ENCODE data around the gene TIAM2. TPM values are rescaled to one million over a fixed set of nuclear protein-coding genes. Genes with fewer than 3 reads are reported as not detected.

Gene TIAM2
- total RNA-seq, 1 experiment from 2014 or later = 12.9 TPM

GRCh38 chr6:155245831-155246230, 250.7 kb downstream of the TIAM2 start:
- no peak for DNase-seq
- TF ChIP-seq, protein P1, sequence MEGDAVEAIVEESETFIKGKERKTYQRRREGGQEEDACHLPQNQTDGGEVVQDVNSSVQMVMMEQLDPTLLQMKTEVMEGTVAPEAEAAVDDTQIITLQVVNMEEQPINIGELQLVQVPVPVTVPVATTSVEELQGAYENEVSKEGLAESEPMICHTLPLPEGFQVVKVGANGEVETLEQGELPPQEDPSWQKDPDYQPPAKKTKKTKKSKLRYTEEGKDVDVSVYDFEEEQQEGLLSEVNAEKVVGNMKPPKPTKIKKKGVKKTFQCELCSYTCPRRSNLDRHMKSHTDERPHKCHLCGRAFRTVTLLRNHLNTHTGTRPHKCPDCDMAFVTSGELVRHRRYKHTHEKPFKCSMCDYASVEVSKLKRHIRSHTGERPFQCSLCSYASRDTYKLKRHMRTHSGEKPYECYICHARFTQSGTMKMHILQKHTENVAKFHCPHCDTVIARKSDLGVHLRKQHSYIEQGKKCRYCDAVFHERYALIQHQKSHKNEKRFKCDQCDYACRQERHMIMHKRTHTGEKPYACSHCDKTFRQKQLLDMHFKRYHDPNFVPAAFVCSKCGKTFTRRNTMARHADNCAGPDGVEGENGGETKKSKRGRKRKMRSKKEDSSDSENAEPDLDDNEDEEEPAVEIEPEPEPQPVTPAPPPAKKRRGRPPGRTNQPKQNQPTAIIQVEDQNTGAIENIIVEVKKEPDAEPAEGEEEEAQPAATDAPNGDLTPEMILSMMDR (IDR thresholded peaks at IDR 0.05; ENCODE audit: unreplicated experiment) = no peak
- H3K9me3 Mint-ChIP-seq (ENCODE audit: low read depth, unreplicated experiment) = no peaks in the 10 kb centered on the region
- H3K4me1 Mint-ChIP-seq (ENCODE audit: low read depth, unreplicated experiment) = no peaks in the 10 kb centered on the region
- H3K27ac Mint-ChIP-seq (ENCODE audit: unreplicated experiment) = no peak overlapping the region
- intact Hi-C loops (cut with micrococcal nuclease; ENCODE audit: unreplicated experiment) = no loop called here
- no TSS peak for BruUV-seq (replicated peaks)
- peaks cover 21% of the 10 kb centered on the region for H3K36me3 Mint-ChIP-seq (ENCODE audit: insufficient read depth, unreplicated experiment)
- no peaks in the 10 kb centered on the region for H3K27me3 Mint-ChIP-seq (ENCODE audit: unreplicated experiment)
- CTCF ChIA-PET = interaction anchor here (0.6 to 0.7 kb wide), 2 partner anchors 326 to 378 kb away, joined by 3 to 4 read pairs; no protein-coding TSS in a partner anchor
- H3K4me3 Mint-ChIP-seq (ENCODE audit: low read depth, unreplicated experiment) = no peak overlapping the region

DNA sequence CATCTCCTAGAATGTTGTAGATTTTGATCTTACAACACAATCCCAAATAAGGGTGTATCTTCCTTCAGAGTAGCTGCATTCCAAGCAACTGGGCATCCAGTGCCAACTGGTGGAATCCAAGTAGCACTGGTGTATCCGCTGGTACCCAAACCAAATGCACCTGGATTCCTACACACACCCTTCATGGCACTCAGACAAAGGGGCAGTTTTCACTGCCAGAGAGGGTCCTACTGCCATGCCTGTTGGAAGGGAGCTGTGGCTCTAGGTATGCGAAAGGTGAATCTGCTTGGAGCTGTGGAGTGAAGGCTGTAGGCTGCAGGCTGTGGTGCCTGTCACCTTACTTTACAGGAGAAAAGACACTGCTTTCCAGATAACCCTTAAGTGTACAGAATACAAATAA, 251.7 kb downstream of the TIAM2 start:
- Mint-ChIP-seq H3K27me3 (ENCODE audit: unreplicated experiment) (no peaks in the 10 kb centered on the region), H3K9me3 (ENCODE audit: low read depth, unreplicated experiment) (no peaks in the 10 kb centered on the region), H3K27ac (ENCODE audit: unreplicated experiment) (no peak overlapping the region), H3K4me3 (ENCODE audit: low read depth, unreplicated experiment) (no peak overlapping the region), H3K4me1 (ENCODE audit: low read depth, unreplicated experiment) (no peaks in the 10 kb centered on the region), H3K36me3 (ENCODE audit: insufficient read depth, unreplicated experiment) (peaks cover 25% of the 10 kb centered on the region)
- DNase-seq = no peak
- TF ChIP-seq, protein P1 (IDR thresholded peaks at IDR 0.05; ENCODE audit: unreplicated experiment) = no peak
- intact Hi-C loops (cut with micrococcal nuclease; ENCODE audit: unreplicated experiment) = no loop called here
- no TSS peak for BruUV-seq (replicated peaks)
- CTCF ChIA-PET = no interaction called here

DNA sequence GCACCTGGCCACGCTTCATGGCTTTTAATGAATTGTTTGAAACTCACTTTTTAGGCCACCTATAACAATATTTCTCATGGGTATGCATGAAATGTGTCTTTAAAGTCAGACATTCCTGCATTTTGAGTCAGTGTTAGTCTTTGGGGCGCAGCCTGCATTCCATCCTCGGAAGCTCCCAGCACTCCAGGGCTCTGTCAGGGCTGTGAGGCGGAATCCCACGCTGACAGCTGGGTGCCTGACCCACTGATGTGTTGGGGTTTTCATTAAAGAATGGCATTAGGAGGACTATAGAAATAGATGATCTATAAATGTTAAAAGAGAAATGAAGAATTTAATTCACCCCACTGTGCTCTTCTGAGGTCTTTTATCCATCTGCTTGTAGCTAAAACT, 252.5 kb downstream of the TIAM2 start:
- BruUV-seq (replicated peaks) = no TSS peak
- CTCF ChIA-PET = interaction anchor here (1.2 kb wide), 1 partner anchor 70 kb away, joined by 12 read pairs; no protein-coding TSS in a partner anchor
- intact Hi-C loops (cut with micrococcal nuclease; ENCODE audit: unreplicated experiment) = loop anchor here (2.0 kb wide), 1 partner anchor 319 kb away; no protein-coding TSS in a partner anchor

DNA sequence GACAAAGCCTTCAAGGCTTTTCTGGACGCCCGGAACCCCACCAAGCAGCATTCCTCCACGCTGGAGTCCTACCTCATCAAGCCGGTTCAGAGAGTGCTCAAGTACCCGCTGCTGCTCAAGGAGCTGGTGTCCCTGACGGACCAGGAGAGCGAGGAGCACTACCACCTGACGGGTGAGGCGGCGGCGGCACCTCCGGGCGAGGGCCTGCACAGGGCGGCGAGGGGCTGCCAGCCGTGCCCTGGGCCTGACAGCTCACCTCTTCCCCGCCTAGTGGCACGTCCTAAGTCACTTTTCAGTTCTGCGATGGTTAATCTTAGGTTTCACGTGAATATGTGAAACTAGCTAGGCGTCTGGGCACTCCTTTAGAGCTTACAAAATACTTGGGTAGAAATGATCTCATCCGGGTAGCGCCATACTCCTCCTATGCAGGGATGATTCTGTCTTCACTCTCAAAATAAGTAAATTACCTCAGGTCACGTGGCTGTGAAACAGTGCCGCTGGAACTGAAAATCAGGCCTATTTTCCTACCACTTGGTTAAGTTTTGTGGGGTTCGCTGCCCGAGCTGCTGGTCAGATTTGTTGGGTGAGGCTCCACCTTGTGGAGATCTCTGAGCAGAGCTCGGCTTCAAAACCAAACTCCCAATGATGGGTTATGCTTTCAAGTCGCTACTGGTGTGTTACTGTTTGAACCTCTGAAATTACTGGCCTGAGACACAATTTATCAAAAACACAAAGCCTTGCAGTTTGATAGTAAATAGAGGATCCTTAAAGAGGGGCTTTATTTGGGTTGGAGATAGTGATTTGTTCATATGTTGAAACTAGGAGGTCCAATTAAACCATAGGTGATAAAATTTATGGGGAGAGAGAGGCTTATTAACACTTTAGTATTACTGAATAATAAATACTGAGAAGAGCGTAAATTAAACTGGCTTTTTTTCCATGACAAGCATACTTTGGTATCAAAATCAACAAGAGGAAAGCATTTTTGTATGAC, 253.2 kb downstream of the TIAM2 start:
- TF ChIP-seq, protein P1 (IDR thresholded peaks at IDR 0.05; ENCODE audit: unreplicated experiment) = peak; percentile 34
- BruUV-seq (replicated peaks) = no TSS peak
- H3K4me3 Mint-ChIP-seq (ENCODE audit: low read depth, unreplicated experiment) = no peak overlapping the region
- no peaks in the 10 kb centered on the region for H3K27me3 Mint-ChIP-seq (ENCODE audit: unreplicated experiment)
- no peaks in the 10 kb centered on the region for H3K4me1 Mint-ChIP-seq (ENCODE audit: low read depth, unreplicated experiment)
- H3K27ac Mint-ChIP-seq (ENCODE audit: unreplicated experiment) = no peak overlapping the region
- H3K9me3 Mint-ChIP-seq (ENCODE audit: low read depth, unreplicated experiment) = no peaks in the 10 kb centered on the region
- peaks cover 22% of the 10 kb centered on the region for H3K36me3 Mint-ChIP-seq (ENCODE audit: insufficient read depth, unreplicated experiment)
- CTCF ChIA-PET = interaction anchor here (1.2 kb wide), 1 partner anchor 71 kb away, joined by 12 read pairs; no protein-coding TSS in a partner anchor
- peak; percentile 16 for DNase-seq
- intact Hi-C loops (cut with micrococcal nuclease; ENCODE audit: unreplicated experiment) = loop anchor here (1.0 to 2.0 kb wide), 2 partner anchors 71 to 320 kb away; no protein-coding TSS in a partner anchor

More for the DNA sequence above, 252.5 kb downstream of the TIAM2 start:
- H3K27ac Mint-ChIP-seq (ENCODE audit: unreplicated experiment) = no peak overlapping the region
- no peak overlapping the region for H3K4me3 Mint-ChIP-seq (ENCODE audit: low read depth, unreplicated experiment)
- H3K36me3 Mint-ChIP-seq (ENCODE audit: insufficient read depth, unreplicated experiment) = peaks cover 22% of the 10 kb centered on the region
- no peaks in the 10 kb centered on the region for H3K27me3 Mint-ChIP-seq (ENCODE audit: unreplicated experiment)
- TF ChIP-seq, protein P1 (IDR thresholded peaks at IDR 0.05; ENCODE audit: unreplicated experiment) = no peak
- no peaks in the 10 kb centered on the region for H3K4me1 Mint-ChIP-seq (ENCODE audit: low read depth, unreplicated experiment)
- DNase-seq = no peak
- no peaks in the 10 kb centered on the region for H3K9me3 Mint-ChIP-seq (ENCODE audit: low read depth, unreplicated experiment)

Data from Calu3 (cell line).